NT2/D1 (cell line): ENCODE results near the gene F2.

Experiments
- SUZ12 ChIP-seq: IDR thresholded peaks from 2 replicates; pipeline ENCODE4 v1.6.1; 2011; ENCODE audit not compliant: insufficient read length, insufficient read depth; ENCODE audit errors: extremely low read depth
- YY1 ChIP-seq: IDR thresholded peaks from 2 replicates; pipeline ENCODE4 v1.6.1; 2011; ENCODE audit not compliant: insufficient read length, insufficient read depth
- ZNF274 ChIP-seq: IDR thresholded peaks from 2 replicates; pipeline ENCODE4 v1.6.1; 2011; ENCODE audit warnings: mild to moderate bottlenecking, low read depth, low read length

DNA sequence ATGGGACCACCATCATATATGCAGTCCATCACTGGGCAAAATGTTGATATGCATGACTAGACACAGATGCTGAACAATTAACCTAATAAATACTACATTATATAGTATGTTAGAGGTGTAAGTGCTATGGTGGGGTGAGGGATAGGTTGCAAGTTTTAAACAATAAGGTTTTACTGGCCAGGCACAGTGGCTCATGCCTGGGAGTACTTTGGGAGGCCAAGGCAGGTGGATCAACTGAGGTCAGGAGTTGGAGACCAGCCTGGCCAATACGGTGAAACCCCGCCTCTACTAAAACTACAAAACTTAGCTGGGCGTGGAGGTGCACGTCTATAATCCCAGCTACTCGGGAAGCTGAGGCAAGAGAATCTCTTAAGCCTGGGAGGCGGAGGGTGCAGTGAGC, 28.1 kb downstream of the F2 start:
- TF ChIP-seq YY1 (no peak), ZNF274 (no peak), SUZ12 (no peak)
